WERI-Rb-1 (cell line): Measurements from ENCODE around the gene ACVR1B.

Source experiments
- DNase-seq: peaks from one replicate; pipeline ENCODE4 v3.0.0-alpha.2; 2020
- H3K27ac ChIP-seq: fragments of 250-450 bp; sonication (Bioruptor Pico); 2 replicates; pipeline ENCODE4 v1.5.1; 2020; ENCODE audit warnings: mild to moderate bottlenecking, moderate library complexity
- H3K27me3 ChIP-seq: fragments of 250-450 bp; sonication (Bioruptor Pico); 2 replicates; pipeline ENCODE4 v1.5.1; 2021; ENCODE audit warnings: mild to moderate bottlenecking, low read depth, moderate library complexity; ENCODE audit not compliant: insufficient read depth, severe bottlenecking
- H3K36me3 ChIP-seq: fragments of 250-450 bp; sonication (Bioruptor Pico); 2 replicates; pipeline ENCODE4 v1.5.1; 2020; ENCODE audit warnings: mild to moderate bottlenecking, moderate library complexity
- H3K4me3 ChIP-seq: 2 replicates; pipeline ENCODE4 v1.5.1; 2011; ENCODE audit warnings: low read depth, mild to moderate bottlenecking, control low read depth, low read length
- H3K9me3 ChIP-seq: fragments of 250-450 bp; sonication (Bioruptor Pico); 2 replicates; pipeline ENCODE4 v1.5.1; 2021; ENCODE audit warnings: mild to moderate bottlenecking, moderate library complexity; ENCODE audit not compliant: severe bottlenecking
- CTCF ChIP-seq: IDR thresholded peaks from 2 replicates; pipeline ENCODE4 v1.5.1; 2011; ENCODE audit warnings: low read depth, mild to moderate bottlenecking, control low read depth, inconsistent platforms, low read length

The ACVR1B gene

GRCh38 chr12:52043386-52044212, 92.1 kb downstream of the ACVR1B start:
- H3K9me3 ChIP-seq, result no peaks in the 10 kb centered on the region
- no peak overlapping the region for H3K27ac ChIP-seq
- H3K4me3 ChIP-seq, result no peak overlapping the region
- peaks cover 22% of the 10 kb centered on the region for H3K36me3 ChIP-seq
- H3K27me3 ChIP-seq, result no peaks in the 10 kb centered on the region
- TF ChIP-seq CTCF, result no peak
- no peak for DNase-seq

GRCh38 chr12:52044292-52044983, 92.9 kb downstream of the ACVR1B start:
- Histone ChIP-seq H3K36me3 (peaks cover 18% of the 10 kb centered on the region), H3K9me3 (no peaks in the 10 kb centered on the region), H3K27ac (no peak overlapping the region), H3K4me3 (no peak overlapping the region), H3K27me3 (no peaks in the 10 kb centered on the region)
- no peak for TF ChIP-seq CTCF
- no peak for DNase-seq

- Histone ChIP-seq H3K36me3 (peaks cover 18% of the 10 kb centered on the region), H3K4me3 (no peak overlapping the region), H3K27ac (no peak overlapping the region), H3K27me3 (no peaks in the 10 kb centered on the region), H3K9me3 (no peaks in the 10 kb centered on the region)
- DNase-seq, result no peak
- TF ChIP-seq CTCF, result no peak
Observed at GRCh38 chr12:52045794-52046199, 94.3 kb downstream of the ACVR1B start.
